ENCODE data around the gene NDFIP1. TPM values are rescaled to one million over a fixed set of nuclear protein-coding genes. Genes with fewer than 3 reads are reported as not detected.

Gene NDFIP1
- total RNA-seq, 5 donors from 2014 or later (not counting 1 experiment from before 2014, with no cell fraction given) = 76.3 to 194 (median 90.8) TPM

GRCh38 chr5:142192286-142193113 is 83.9 kb downstream of the NDFIP1 start:
- no peaks in the 10 kb centered on the region for H3K4me1 ChIP-seq (ENCODE audit: control insufficient read depth in 1 of 2, extremely low read depth in 1 of 2, insufficient read depth in 2 of 2, low read length in 2 of 2)
- no peaks in the 10 kb centered on the region for H3K9me3 ChIP-seq
- Mint-ChIP-seq H3K4me1 (peaks cover 2 to 4% (median 3%) of the 10 kb centered on the region in 3 donors), H3K9me3 (no peaks in the 10 kb centered on the region), H3K27ac (no peak overlapping the region), H3K4me3 (no peak overlapping the region), H3K36me3 (no peaks in the 10 kb centered on the region), H3K27me3 (peaks cover 0 to 2% of the 10 kb centered on the region in 2 donors)
- ChIA-PET CTCF (no interaction called here), POLR2A (no interaction called here)
- no peak overlapping the region for H3K27ac ChIP-seq (ENCODE audit: low read length)
- DNase-seq (no peak), ATAC-seq (replicated peaks in 1 of 4) (no peak)
- 97% methylated on average over 10 of the region's 15 CpGs for WGBS (ENCODE audit: insufficient coverage)
- H3K36me3 ChIP-seq (ENCODE audit: control insufficient read depth in 2 of 2, extremely low read depth in 1 of 2, insufficient read depth in 1 of 2, low read length in 1 of 2) = no peaks in the 10 kb centered on the region
- H3K4me3 ChIP-seq (ENCODE audit: control insufficient read depth in 1 of 2, extremely low read depth in 1 of 2, low read length in 1 of 2) = no peak overlapping the region
- H3K27me3 ChIP-seq (replicated peaks in 1 of 2; ENCODE audit: control insufficient read depth in 2 of 2, extremely low read depth in 1 of 2, insufficient read depth in 2 of 2, low read length in 1 of 2) = peaks cover 0 to 3% of the 10 kb centered on the region in 2 experiments

DNA sequence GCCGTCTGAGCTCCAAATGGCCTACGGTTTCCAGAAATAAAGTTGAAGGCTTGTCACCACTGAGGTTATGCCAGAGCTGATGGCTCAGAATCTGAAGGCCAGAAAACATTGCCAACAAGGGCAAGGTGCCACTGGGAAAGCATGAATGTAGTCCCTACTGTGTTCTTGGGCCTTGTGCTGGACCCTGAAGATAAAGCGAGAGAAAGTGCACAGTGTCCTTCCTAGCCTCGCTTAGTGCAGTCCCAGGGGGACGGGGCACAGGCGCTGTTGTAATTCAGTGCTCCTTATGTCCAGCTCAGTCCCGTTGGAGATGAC is 84.5 kb downstream of the NDFIP1 start:
- POLR2A ChIA-PET = no interaction called here
- Mint-ChIP-seq H3K4me1 (peaks cover 0 to 2% (median 1%) of the 10 kb centered on the region in 3 donors), H3K36me3 (no peaks in the 10 kb centered on the region)

GRCh38 chr5:142197098-142197497 is 88.5 kb downstream of the NDFIP1 start:
- Mint-ChIP-seq H3K27ac (no peak overlapping the region), H3K27me3 (peaks cover 0 to 4% of the 10 kb centered on the region in 2 donors), H3K4me3 (no peak overlapping the region), H3K4me1 (no peaks in the 10 kb centered on the region), H3K36me3 (no peaks in the 10 kb centered on the region), H3K9me3 (no peaks in the 10 kb centered on the region)
- no peak for ATAC-seq (replicated peaks in 1 of 4)
- Histone ChIP-seq H3K36me3 (ENCODE audit: control insufficient read depth in 2 of 2, extremely low read depth in 1 of 2, insufficient read depth in 1 of 2, low read length in 1 of 2) (no peaks in the 10 kb centered on the region), H3K4me1 (ENCODE audit: control insufficient read depth in 1 of 2, extremely low read depth in 1 of 2, insufficient read depth in 2 of 2, low read length in 2 of 2) (no peaks in the 10 kb centered on the region), H3K27ac (ENCODE audit: low read length) (no peak overlapping the region), H3K27me3 (replicated peaks in 1 of 2; ENCODE audit: control insufficient read depth in 2 of 2, extremely low read depth in 1 of 2, insufficient read depth in 2 of 2, low read length in 1 of 2) (peaks cover 0 to 3% of the 10 kb centered on the region in 2 experiments), H3K4me3 (ENCODE audit: control insufficient read depth in 1 of 2, extremely low read depth in 1 of 2, low read length in 1 of 2) (no peak overlapping the region), H3K9me3 (no peaks in the 10 kb centered on the region)
- ChIA-PET CTCF (no interaction called here), POLR2A (interaction anchor here in 1 of 2 donors (0.6 kb wide), 1 partner anchor 1855 kb away, joined by 3 read pairs; no protein-coding TSS in a partner anchor)
- no peak for DNase-seq
- 95% methylated on average over 7 of the region's 9 CpGs for WGBS (ENCODE audit: insufficient coverage)

More for the DNA sequence above, 84.5 kb downstream of the NDFIP1 start:
- WGBS (ENCODE audit: insufficient coverage) = 87% methylated on average over 7 of the region's 7 CpGs
- no peak for ATAC-seq (replicated peaks in 1 of 4)
- H3K4me3 Mint-ChIP-seq = no peak overlapping the region
- no peak overlapping the region for H3K27ac ChIP-seq (ENCODE audit: low read length)
- CTCF ChIA-PET = no interaction called here
- no peaks in the 10 kb centered on the region for H3K9me3 ChIP-seq
- H3K9me3 Mint-ChIP-seq = no peaks in the 10 kb centered on the region
- no peaks in the 10 kb centered on the region for H3K4me1 ChIP-seq (ENCODE audit: control insufficient read depth in 1 of 2, extremely low read depth in 1 of 2, insufficient read depth in 2 of 2, low read length in 2 of 2)
- H3K36me3 ChIP-seq (ENCODE audit: control insufficient read depth in 2 of 2, extremely low read depth in 1 of 2, insufficient read depth in 1 of 2, low read length in 1 of 2) = no peaks in the 10 kb centered on the region
- DNase-seq = no peak
- H3K4me3 ChIP-seq (ENCODE audit: control insufficient read depth in 1 of 2, extremely low read depth in 1 of 2, low read length in 1 of 2) = no peak overlapping the region
- H3K27me3 ChIP-seq (replicated peaks in 1 of 2; ENCODE audit: control insufficient read depth in 2 of 2, extremely low read depth in 1 of 2, insufficient read depth in 2 of 2, low read length in 1 of 2) = peaks cover 0 to 3% of the 10 kb centered on the region in 2 experiments
- no peaks in the 10 kb centered on the region for H3K27me3 Mint-ChIP-seq
- H3K27ac Mint-ChIP-seq = no peak overlapping the region

DNA sequence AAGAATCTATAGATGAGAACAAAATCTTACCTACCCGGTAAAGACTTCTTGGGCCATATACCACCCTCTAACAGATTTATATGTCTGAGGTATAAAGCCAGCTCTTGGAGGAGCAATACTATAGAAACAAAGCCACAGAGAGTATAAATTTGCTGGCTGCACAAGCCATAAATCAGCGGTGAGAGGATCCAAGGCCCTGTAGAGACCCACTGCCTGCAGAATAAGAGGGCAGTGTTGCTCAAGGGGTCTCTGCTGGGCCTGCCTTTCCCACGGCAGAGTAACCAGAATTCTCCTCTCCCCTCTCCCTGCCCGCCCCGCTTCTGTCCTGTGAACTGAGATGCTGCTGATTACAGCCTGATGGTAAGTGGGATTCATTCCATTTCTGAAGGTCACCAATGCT is 89.2 kb downstream of the NDFIP1 start:
- Mint-ChIP-seq H3K27me3 (peaks cover 0 to 7% of the 10 kb centered on the region in 2 donors), H3K4me1 (no peaks in the 10 kb centered on the region), H3K27ac (no peak overlapping the region), H3K4me3 (no peak overlapping the region), H3K36me3 (no peaks in the 10 kb centered on the region), H3K9me3 (no peaks in the 10 kb centered on the region)
- ChIA-PET POLR2A (no interaction called here), CTCF (no interaction called here)
- Histone ChIP-seq H3K9me3 (no peaks in the 10 kb centered on the region), H3K4me1 (ENCODE audit: control insufficient read depth in 1 of 2, extremely low read depth in 1 of 2, insufficient read depth in 2 of 2, low read length in 2 of 2) (no peaks in the 10 kb centered on the region), H3K27me3 (replicated peaks in 1 of 2; ENCODE audit: control insufficient read depth in 2 of 2, extremely low read depth in 1 of 2, insufficient read depth in 2 of 2, low read length in 1 of 2) (peaks cover 0 to 3% of the 10 kb centered on the region in 2 experiments), H3K36me3 (ENCODE audit: control insufficient read depth in 2 of 2, extremely low read depth in 1 of 2, insufficient read depth in 1 of 2, low read length in 1 of 2) (no peaks in the 10 kb centered on the region), H3K27ac (ENCODE audit: low read length) (no peak overlapping the region), H3K4me3 (ENCODE audit: control insufficient read depth in 1 of 2, extremely low read depth in 1 of 2, low read length in 1 of 2) (no peak overlapping the region)
- ATAC-seq (replicated peaks in 1 of 4) (no peak), DNase-seq (no peak)
- no CpG with 5 or more reads among the region's 5 CpGs for WGBS (ENCODE audit: insufficient coverage)

- Mint-ChIP-seq H3K27ac (no peak overlapping the region), H3K27me3 (peaks cover 0 to 8% of the 10 kb centered on the region in 2 donors), H3K36me3 (no peaks in the 10 kb centered on the region), H3K4me1 (peaks cover 0 to 6% (median 0%) of the 10 kb centered on the region in 3 donors), H3K4me3 (no peak overlapping the region), H3K9me3 (no peaks in the 10 kb centered on the region)
- ChIA-PET CTCF (no interaction called here), POLR2A (no interaction called here)
- Histone ChIP-seq H3K4me3 (ENCODE audit: control insufficient read depth in 1 of 2, extremely low read depth in 1 of 2, low read length in 1 of 2) (no peak overlapping the region), H3K4me1 (ENCODE audit: control insufficient read depth in 1 of 2, extremely low read depth in 1 of 2, insufficient read depth in 2 of 2, low read length in 2 of 2) (no peaks in the 10 kb centered on the region), H3K36me3 (ENCODE audit: control insufficient read depth in 2 of 2, extremely low read depth in 1 of 2, insufficient read depth in 1 of 2, low read length in 1 of 2) (no peaks in the 10 kb centered on the region), H3K9me3 (no peaks in the 10 kb centered on the region), H3K27ac (ENCODE audit: low read length) (no peak overlapping the region), H3K27me3 (replicated peaks in 1 of 2; ENCODE audit: control insufficient read depth in 2 of 2, extremely low read depth in 1 of 2, insufficient read depth in 2 of 2, low read length in 1 of 2) (peaks cover 0 to 3% of the 10 kb centered on the region in 2 experiments)
- DNase-seq (no peak), ATAC-seq (replicated peaks in 1 of 4) (no peak)
- 97% methylated on average over 8 of the region's 8 CpGs for WGBS (ENCODE audit: insufficient coverage)
Observed at GRCh38 chr5:142199388-142199787, 90.8 kb downstream of the NDFIP1 start.

- no peaks in the 10 kb centered on the region for H3K36me3 ChIP-seq (ENCODE audit: control insufficient read depth in 2 of 2, extremely low read depth in 1 of 2, insufficient read depth in 1 of 2, low read length in 1 of 2)
- ChIA-PET POLR2A (no interaction called here), CTCF (no interaction called here)
- no peak overlapping the region for H3K4me3 ChIP-seq (ENCODE audit: control insufficient read depth in 1 of 2, extremely low read depth in 1 of 2, low read length in 1 of 2)
- no peaks in the 10 kb centered on the region for H3K4me1 ChIP-seq (ENCODE audit: control insufficient read depth in 1 of 2, extremely low read depth in 1 of 2, insufficient read depth in 2 of 2, low read length in 2 of 2)
- Mint-ChIP-seq H3K9me3 (no peaks in the 10 kb centered on the region), H3K27me3 (peaks cover 0 to 8% of the 10 kb centered on the region in 2 donors), H3K36me3 (no peaks in the 10 kb centered on the region), H3K27ac (no peak overlapping the region), H3K4me3 (no peak overlapping the region), H3K4me1 (peaks cover 0 to 6% (median 0%) of the 10 kb centered on the region in 3 donors)
- DNase-seq (no peak), ATAC-seq (replicated peaks in 1 of 4) (no peak)
- no peak overlapping the region for H3K27ac ChIP-seq (ENCODE audit: low read length)
- H3K9me3 ChIP-seq = no peaks in the 10 kb centered on the region
- WGBS (ENCODE audit: insufficient coverage) = 51% methylated on average over 6 of the region's 6 CpGs
- peaks cover 0 to 9% of the 10 kb centered on the region in 2 experiments for H3K27me3 ChIP-seq (replicated peaks in 1 of 2; ENCODE audit: control insufficient read depth in 2 of 2, extremely low read depth in 1 of 2, insufficient read depth in 2 of 2, low read length in 1 of 2)
Observed at GRCh38 chr5:142200387-142200786, 91.8 kb downstream of the NDFIP1 start.
